Mucosa of gallbladder (tissue), 1 donor: ENCODE results near the gene EFNA4. TPM values are rescaled to one million over a fixed set of nuclear protein-coding genes. Genes with fewer than 3 reads are reported as not detected.
A peak's percentile ranks its signal among the peaks of the same experiment; 100 is the strongest.

Experiments
- DNase-seq: peaks from one replicate; pipeline ENCODE4 v3.0.0-alpha.2; 2020; ENCODE audit warnings: low spot score
- total RNA-seq: library from RNA; stranded (reverse); gene quantifications from one replicate; pipeline ENCODE4 v1.2.1, GENCODE V29; 2021
- donor health status: DM: no; HTN: no; CAD: no.

Gene EFNA4, protein sequence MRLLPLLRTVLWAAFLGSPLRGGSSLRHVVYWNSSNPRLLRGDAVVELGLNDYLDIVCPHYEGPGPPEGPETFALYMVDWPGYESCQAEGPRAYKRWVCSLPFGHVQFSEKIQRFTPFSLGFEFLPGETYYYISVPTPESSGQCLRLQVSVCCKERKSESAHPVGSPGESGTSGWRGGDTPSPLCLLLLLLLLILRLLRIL
- 12.8 TPM for total RNA-seq

DNA sequence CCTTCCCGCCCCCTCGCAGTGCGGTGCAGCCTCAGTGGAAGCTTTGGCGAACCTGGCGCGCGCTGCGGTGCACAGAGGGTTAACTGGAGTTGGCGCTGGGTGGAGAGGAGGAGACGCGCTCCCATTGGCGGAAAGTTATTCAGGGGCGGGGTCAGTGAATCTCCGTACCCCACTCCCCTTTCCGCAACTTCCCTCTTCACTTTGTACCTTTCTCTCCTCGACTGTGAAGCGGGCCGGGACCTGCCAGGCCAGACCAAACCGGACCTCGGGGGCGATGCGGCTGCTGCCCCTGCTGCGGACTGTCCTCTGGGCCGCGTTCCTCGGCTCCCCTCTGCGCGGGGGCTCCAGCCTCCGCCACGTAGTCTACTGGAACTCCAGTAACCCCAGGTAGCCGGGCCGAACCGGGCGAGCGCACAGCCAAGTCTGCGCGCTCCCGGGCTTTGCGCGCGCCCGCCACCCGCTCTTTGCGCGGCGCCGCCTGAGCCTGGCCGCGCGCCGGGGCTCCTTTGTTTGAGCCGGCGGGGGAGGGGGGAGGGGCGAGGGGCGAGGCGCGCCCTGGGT lies at the start of gene EFNA4:
TSS of gene EFNA4 (plus strand) at position 191 of the 561 bp plus-strand sequence. CDS start at position 275, 84 bp downstream.
- peak; percentile 88 for DNase-seq

DNA sequence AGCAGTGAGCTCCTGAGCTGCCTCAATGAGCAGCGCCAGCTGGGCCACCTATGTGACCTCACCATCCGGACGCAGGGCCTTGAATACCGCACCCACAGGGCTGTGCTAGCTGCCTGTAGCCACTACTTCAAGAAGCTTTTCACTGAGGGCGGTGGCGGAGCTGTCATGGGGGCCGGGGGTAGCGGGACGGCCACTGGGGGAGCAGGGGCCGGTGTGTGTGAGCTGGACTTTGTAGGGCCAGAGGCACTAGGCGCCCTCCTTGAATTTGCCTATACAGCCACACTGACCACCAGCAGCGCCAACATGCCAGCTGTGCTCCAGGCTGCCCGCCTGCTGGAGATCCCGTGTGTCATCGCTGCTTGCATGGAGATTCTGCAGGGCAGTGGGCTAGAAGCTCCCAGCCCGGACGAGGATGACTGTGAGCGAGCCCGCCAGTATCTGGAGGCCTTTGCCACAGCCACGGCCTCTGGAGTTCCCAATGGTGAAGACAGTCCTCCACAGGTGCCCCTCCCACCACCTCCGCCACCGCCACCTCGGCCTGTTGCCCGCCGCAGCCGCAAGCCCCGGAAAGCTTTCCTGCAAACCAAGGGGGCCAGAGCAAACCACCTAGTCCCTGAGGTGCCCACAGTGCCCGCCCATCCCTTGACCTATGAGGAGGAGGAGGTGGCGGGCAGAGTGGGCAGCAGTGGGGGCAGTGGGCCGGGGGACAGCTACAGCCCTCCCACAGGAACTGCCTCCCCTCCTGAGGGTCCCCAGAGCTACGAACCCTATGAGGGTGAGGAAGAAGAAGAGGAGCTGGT lies 48.6 kb upstream of the EFNA4 start:
- DNase-seq, result no peak

DNA sequence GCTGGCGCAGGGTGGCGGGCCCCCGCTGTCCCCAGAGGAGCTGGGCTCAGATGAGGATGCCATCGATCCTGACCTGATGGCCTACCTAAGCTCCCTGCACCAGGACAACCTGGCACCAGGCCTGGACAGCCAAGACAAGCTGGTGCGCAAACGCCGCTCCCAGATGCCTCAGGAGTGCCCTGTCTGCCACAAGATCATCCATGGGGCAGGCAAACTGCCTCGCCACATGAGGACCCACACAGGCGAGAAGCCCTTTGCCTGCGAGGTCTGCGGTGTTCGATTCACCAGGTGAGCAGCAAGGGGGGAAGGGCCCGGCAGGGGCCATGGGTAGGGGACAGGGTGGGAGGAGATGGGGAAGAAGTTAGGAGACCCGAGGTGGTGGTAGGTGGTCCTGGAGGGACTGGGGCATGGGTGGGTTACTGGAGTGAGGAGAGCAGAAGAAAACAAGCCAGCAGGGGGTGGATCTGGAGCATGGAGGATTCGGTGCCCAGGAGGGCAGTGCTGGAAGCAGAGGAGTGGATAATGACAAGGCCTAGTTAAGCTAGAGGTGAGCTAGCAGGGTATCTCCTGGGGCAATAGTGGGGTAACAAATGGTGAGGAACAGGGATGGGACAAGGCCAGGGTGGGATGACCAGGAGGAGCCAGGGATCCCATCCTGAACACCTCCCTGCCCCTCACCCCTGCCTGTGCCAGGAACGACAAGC lies 47.9 kb upstream of the EFNA4 start:
- DNase-seq, result no peak

DNA sequence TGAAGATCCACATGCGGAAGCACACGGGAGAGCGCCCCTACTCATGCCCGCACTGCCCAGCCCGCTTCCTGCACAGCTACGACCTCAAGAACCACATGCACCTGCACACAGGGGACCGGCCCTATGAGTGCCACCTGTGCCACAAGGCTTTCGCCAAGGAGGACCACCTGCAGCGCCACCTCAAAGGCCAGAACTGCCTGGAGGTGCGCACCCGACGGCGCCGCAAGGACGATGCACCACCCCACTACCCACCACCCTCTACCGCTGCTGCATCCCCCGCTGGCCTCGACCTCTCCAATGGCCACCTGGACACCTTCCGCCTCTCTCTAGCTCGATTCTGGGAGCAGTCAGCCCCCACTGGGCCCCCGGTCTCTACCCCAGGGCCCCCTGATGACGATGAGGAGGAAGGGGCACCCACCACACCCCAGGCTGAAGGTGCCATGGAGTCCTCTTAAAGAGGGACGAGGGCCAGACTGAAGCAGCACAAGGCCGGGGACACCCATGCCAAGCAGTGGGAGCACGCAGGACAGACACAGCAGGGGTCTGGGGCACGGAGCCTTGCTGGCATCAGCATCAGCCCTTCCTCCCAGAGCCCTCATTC lies 47.2 kb upstream of the EFNA4 start:
- DNase-seq, result no peak

DNA sequence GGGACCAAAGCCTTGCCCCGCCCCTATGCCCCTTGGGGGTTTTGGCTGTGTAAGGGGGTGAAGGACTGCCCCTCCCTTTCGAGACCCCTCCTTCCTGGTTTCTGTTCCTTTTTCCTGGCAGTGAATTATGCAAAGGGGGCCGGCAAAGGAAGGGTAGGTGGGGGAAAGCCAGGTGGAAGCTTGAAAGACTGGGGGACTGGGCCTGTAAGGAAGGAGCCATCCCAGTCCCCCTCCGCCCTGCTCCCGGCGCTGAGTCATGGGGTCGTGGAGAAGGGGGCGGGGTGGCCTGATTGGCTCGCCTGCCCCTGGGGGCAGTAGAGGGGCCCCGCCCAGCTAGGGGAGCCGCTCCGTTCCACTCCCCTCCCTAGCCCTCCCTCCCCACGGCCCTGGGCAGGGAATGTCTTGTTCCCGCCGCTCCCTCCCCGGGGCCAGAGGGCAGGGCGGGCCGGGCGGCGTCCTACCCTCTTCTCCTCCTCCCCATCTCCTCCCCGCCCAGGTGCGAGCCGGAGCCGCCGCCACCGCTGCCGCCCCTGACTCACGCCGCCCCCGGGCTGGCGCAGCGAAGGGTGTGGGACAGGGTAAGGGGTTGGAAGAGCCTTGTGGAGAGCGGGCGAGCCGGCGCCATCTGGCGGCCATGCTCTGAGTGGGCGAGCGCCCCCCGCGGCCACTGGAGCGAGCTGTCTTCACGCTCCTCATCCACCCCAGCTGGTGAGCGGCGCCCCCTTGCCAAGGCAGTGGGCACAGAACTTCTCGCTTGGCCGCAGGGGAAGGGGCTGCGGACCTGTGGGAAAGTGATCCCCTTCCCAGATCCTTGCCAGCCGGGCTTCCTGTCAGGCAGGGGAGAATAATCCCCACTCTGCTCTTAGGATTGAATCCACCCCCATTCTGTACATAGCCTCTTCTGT lies 46.2 kb upstream of the EFNA4 start:
- peak; percentile 89 for DNase-seq

DNA sequence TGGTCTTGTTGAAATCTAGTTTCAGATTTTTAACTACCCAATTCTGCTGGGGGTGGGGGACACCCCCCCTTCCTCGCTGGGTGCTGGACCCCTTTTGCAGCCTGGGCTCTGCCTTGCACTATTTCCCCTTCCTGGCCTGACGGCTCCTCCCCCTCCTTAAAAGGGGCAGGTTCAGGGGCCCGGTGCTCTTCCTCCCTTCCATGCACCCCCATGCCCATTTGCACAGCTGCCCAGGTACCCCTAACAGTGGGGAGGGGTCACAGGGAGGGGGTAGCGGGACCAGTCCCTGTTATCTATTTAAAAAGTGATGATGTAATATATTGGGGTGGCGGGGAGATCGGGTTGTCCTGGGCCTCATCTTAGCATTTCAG lies 45.6 kb upstream of the EFNA4 start:
- DNase-seq, result no peak

DNA sequence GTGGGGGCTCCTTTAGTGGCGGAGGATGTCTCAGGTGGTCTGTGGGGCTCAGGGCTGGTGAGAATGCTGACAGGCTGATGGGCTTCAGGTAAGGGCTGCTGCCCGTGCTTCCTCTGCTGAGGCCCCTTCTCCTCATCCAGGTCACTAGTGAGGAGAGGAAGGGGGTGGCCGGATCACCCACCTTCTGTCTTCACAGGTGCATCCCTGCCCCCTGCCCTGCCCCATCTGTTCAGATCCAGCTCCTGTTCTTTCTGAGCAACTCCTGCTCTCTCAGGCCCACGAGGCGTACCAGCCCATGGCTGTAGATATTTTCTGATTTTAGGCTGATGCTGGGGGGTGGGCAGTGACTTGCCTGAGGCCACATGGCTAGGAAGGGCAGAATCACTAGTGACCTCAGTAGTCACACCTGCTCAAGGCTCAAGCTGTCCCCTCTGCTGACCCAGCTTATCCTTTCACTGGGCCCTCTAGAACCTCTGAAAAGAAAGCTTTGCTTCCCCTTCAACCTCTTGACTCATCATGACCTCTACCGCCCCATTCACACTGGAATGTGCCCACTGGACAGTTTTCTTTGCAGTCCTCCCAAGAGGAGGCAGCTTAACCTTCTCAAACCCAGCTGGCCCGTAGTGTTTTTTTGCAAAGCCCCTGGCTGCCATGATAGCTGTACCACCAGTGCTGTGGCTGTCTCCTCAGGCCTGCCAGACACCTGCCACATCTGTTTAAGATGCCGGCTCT lies 44.8 kb upstream of the EFNA4 start:
- DNase-seq, result no peak

DNA sequence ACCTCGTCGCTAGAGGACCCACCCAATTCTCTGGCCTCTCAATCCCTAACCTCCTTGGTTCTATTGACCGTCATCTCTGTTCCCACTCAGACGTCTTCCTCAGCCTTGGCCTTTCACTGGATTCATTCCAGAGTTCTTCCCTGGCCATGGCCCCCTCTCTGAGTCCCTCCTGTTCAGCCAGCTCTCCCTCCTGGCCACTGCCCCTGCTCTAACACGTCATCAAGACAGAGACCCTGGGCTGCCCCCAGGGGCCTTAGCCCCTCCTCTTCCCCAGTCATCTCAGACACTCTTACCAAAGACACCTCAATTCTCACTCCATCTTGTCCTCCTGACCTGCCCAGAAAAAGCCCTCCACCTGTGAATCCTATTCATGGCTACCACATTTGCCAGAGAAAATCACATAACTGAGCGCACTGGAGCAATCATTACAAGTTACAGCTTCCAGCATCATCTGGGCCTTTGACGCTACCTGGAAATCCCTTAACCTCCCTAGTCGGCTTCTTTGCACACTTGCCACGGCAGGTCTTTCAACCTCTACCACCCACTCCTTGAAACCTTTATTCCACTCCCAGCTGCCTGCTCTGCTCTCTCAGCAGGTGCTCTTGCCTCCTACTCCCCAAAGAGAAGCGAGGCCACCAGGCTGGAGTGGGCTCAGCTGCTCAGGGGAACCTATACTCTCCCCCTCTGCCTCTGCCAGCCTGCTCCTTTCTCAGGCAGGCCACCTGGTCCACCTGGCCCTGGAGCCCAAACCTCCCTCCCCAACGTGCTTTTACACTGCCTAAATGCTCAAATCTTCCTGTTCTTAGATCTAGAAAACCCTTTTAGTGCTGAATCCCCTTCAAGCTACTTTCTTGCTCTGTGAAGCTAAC lies 43.9 kb upstream of the EFNA4 start:
- no peak for DNase-seq

DNA sequence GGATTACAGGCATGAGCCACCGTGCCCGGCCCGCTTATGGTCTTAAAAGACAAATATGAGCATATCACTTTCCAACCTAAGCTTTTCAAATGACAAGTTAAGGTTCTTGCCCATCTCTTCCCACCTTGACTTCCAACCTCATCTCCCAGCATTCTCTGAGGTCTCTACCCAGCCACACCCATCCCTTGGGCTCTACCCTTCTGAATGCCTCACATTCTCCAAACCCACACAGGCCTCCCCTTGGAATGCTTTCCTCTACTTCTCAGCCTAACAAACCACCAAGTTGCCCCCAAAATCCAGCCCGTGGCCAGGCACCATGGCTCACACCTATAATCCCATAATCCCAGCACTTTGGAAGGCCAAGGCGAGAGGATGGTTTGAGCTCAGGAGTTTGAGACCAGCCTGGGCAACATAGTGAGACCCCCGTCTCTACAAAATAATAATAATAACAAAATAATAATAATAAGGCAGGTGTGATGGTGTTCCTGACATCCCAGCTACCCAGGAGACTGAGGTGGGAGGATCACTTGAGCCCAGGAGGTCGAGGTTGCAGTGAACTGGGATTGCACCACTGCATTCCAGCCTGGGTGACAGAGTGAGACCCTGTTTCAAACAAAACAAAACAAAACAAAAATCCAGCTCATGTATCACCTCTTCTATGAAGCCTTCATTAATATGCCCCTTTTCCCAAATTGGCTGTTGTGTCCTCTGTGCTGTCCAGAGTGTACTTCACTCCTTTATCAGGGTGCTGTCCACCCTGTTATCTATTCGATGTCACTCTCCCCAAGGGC lies 41.2 kb upstream of the EFNA4 start:
- no peak for DNase-seq

DNA sequence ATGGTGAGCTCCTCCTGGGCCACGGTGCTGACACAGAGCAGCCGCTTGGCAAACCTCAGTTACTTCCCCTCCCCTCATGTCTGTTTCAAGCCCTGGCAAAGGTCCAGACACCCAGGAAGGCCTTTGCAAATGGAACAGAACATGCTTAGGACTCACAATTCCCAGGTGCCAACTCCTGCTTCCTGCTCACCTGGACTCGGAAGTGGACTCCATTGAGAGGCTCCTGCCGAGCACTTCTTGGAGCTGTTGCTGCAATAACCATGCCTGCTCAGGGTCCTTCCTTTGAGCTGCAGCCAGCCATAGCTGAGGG lies 40.7 kb upstream of the EFNA4 start:
- peak; percentile 51 for DNase-seq

DNA sequence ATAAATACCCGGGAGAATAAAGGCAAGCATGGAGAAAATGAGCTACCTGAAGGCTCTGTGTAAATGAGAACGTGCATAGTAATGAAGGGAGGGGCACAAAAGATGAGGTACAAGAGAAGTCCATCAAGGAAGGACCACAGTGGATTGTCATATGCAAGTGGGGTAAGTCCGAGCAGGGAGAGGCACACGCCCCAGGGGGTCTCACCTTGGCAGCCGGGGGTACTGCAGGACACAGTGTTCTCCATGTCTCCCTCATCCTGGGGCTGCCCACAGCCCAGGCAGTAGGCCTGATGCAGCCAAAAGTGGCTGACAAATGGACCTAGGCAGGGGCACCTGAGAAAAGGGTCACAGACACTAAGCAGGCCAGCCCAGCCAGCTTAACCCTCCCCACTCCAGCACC lies 39.9 kb upstream of the EFNA4 start:
- no peak for DNase-seq

DNA sequence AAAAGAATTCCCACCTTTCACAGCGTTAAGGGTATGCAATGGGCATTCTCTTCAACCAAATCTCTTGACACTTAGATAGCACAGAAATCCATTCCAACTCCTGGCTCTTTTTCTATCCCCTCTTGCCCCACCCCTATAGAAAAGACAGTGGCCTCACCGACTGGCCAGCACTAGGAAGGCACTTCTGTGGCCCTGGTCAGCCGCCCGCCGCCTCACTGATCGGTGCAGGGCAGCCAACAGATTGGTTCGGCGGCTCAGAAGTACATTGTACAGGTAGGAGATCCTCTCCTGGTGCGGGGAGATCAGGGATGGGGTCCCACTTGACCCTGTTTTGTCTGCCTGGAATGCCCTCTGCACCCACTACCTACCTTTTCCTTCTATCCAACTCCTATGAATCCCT lies 39.2 kb upstream of the EFNA4 start:
- DNase-seq, result no peak

DNA sequence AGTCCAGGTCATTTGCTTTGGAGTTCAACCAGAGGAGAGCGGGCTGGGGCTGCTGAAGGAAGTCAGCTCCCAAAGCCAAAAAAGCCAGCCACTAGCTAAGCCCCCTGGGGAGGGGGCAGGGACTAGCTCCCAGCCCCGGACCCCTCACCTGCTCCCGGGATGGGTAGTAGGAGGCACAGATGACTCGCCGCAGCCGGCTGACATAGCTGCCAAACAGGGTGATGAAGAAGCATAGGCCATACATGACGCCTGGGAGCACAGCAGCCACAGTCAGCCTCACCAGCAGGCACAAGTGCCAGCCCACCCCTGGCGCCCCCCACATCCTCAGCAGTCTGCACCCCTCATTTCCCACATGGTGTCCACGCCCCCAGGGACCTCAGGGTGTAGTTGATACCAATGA lies 37.4 kb upstream of the EFNA4 start:
- no peak for DNase-seq

DNA sequence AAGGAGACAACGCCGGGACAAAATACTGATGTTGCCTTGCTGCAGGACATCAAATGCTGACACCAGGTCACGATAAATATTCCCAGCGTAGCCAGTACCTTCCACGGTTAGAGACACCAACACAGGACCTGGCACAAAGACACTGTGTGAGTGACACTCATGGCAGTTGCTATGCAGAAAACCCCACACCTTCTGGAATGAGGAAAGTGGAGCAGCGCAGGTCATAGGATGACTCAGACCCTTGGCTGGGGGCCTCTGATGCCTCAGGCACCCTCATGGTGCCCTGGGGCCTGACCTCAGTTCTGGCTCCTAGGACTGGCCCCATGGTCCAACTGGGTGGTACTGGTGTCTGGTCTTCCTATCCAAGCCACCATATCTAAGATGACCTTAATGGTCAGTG lies 37.0 kb upstream of the EFNA4 start:
- DNase-seq, result no peak

DNA sequence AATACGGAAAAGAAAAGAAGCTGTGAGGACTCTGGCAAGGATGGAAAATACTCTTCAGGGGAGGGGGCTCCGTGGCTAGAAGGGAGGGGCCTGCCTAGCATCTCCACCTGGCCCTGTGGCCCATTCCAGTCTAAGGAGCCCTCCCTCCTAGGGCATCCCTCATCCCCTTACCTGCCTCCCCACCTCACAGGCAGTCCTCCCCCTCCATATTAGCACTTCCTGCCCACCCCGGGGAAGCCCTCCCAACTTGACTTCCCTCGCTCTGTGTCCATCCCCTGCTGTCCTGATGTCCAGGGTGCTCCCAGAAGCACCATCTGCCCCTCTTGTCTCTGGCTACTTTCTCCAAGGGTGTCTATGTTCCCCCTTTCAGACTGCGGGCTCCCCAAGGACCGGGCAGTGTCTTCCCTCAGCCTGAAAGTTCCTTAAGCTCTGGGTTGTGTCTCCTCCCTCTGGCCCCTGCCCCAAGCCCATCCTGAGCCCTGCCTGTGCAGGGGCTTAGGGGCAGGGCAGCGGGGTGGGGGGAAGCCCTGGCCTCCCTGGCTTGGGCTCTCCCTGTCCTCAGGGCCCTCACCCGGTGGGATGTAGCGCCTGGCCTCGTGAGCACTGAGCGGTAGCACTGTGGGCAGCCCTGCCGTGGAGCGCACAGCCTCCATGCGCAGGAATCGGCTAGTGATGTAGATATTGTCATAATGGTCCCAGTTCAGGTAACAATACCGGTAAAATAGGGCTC lies 33.9 kb upstream of the EFNA4 start:
- DNase-seq, result no peak

DNA sequence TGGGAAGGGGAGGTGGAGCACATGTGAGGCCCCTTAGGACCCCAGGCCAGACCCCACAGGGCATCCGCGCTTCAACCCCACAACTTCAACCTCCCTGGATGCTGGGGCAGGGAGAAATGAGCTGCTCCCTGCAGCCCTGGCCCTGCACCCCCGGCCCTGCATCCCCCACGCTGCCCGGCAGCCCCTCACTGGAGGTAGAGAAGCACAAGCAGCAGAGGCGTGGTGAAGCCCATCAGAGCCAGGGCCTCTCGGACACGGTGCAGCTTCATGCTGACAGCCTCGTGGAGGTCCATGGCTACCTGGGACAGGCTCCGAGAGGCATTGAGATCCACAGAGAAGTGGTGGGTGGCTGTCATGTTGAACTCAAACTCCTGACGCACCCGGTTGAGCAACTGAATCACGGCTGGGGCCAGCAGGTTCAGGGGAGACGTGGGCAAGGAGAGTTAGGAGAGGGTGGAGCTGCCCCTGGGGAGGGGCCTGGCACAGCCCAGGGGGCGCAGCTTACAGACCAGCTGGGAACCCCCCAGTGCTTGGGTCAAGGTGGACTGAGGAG lies 33.2 kb upstream of the EFNA4 start:
- no peak for DNase-seq

DNA sequence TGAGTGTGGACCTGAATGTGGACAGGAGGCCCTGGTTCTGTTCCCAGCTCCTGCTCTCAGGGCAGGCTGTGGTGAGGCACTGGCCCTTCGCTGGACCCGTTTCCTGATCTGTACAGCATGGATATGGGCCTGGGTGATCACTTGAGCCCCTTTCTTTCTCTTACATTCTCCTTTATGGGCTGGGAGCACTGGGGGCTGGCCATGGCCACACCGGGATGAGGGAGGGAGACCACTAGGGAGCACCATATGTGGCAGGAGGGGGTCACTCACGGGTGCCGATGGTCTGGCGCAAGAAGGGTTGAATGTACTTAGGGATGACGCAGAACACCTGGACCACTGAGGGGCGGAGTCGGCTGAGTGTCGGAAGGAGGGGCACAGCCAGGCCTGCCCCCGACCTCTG lies 32.6 kb upstream of the EFNA4 start:
- DNase-seq, result no peak

DNA sequence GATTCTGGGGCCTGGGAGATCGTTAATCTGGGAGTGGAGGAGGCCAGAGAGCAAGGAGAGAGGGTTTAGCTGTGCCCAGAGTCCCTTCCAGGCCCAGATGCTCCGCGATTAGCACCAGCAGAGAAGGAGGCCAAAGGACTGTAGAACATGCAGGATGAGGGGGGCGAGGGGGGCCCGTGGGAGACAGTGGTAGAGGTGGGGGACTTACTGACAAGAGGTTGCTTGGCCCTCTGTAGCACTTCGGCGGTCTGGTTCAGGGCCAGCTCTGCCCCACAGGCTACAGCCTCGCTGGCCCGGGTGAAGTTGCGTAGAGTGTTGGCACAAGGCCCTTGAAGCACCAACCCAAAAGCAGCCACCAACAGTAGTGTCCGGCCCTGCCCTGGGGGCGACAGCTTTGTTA lies 30.7 kb upstream of the EFNA4 start:
- no peak for DNase-seq
